Left cardiac atrium (tissue), 4 donors: ENCODE results near the gene TOM1. TPM values are rescaled to one million over a fixed set of nuclear protein-coding genes. Genes with fewer than 3 reads are reported as not detected.

Experiments used
- ATAC-seq, 2 donors: fragments of 200-7000 bp; cut with Tn5 transposase; one replicate each; pipeline ENCODE4 v1.9.1; 2020; ENCODE audit warnings: mild to moderate bottlenecking in 2 of 2, moderate library complexity in 2 of 2
- DNase-seq: peaks from one replicate; pipeline ENCODE4 v3.0.0-alpha.2; 2020
- intact Hi-C, 2 donors: fragments of 100-400 bp; cut with DNase I; formaldehyde crosslinking; loops; one replicate each; pipeline versions ENCODE4 v1.14.1 to v1.15.1; 2022 to 2023
- long read RNA-seq: library from polyadenylated mRNA; unstranded; transcript quantifications from one replicate; pipeline ENCODE4 v2.0.0, GENCODE V29; 2021
- total RNA-seq, 2 donors: library from RNA; stranded (reverse); fragmentation: NEBNext Ultra II Directional; extraction: Animal tissue kit (Norgen Biotek cat#: 25700); gene quantifications; one replicate each; pipeline ENCODE4 v1.2.1, GENCODE V29; 2021
- donor health status: DM: no; HTN: yes; CAD: no.
- donor health status: DM: no; HTN: yes; CAD: no; lungs with severe emphysema.
- donor health status: DM: yes; HTN: yes; CAD: no.
- donor health status: Dilated cardiomyopathy.

The TOM1 gene
- 10 to 100 TPM; 45.1 to 57.9 TPM for total RNA-seq
- long read RNA-seq, transcript TOM1-210 (15 exons, 2,389 nt): major isoform, 135 of 186 reads
- long read RNA-seq, transcript TOM1-204 (15 exons, 2,390 nt): minor isoform, 22 of 186 reads
- long read RNA-seq, partial matches to known transcripts: 12 of 186 reads
- long read RNA-seq, other reads (novel, unspliced or antisense): 16 of 186 reads

DNA sequence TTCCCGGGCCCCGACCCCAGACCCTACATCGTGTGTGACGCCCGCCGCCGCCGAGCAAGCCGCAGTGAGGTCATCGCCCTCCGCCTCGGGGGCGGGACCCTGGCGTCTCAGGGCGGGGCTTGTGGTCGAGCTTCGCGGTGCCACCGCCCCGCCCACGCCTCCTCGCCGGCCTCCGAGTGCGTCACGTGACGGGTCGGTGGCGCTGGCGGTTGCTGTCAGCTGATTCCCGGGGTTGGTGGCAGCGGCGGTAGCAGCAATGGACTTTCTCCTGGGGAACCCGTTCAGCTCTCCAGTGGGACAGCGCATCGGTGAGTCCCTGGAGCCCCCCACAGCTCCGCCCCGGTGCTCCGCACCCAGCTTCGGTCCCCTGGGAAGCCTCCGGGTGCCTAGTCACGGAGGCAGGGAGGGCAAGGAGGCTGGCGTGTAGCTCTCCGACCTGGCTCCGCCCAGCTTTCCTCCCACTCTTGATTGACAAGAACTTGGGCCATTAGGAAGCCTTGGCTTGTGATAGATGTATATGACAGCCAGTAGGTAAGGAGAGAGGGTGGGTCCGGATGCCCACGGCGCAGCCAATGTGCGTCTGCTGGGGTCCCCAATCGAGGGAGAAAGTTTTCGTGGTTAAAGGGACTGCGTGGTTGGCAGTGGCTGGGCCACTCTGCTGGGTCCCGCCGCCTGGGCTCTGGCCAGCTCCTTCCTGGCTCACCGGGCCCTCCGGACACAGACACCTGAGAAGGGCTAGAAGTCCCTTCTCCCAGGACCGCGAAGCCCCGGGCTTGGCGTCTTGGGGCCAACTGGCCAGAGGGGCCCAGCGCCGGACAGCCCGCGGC is at the start of gene TOM1:
TOM1 (plus strand) TSS at position 222 of the 827 bp plus-strand sequence; CDS start at position 257, 35 bp downstream.
- intact Hi-C loops: no loop called here
- DNase-seq: peak; percentile 98
- peak; percentile 97 to 98 for ATAC-seq

DNA sequence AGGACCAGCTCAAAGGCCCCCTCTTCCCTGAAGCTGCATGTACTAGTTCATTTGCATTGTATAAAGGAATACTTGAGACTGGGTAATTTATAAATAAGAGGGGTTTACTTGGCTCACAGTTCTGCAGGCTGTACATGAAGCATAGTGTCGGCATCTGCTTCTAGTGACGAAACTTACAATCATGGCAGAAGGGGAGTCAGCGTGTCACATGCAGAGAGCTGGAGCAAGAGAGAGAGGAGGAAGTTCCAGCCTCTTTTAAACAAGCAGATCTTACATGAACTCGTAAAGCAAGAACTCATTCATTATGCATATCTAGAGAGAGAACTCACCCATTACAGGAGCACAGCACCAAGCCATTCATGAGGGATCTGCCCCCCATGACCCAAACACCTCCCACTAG is 49.5 kb upstream of the TOM1 start:
- DNase-seq: no peak
- no peak for ATAC-seq
- intact Hi-C loops: no loop called here

DNA sequence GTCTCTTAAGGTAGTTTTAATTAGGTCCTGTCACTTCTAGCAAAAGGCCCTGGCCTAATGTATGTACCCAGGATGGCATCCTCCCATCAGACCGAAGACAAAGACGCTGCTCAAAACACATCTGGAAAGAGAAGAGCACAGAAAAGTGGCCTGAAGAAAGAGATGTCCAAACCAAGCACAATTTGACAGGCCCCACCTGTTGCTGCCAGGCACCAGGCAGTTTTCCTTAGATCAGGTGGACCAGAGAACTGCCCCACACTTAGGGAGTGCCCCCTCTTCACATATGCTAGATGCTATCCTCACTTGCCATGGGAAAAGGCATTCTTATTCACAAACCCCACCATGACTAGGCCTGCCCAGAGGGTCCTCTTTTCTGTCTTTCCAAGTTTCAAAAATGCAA is 45.7 kb upstream of the TOM1 start:
- intact Hi-C loops: no loop called here
- ATAC-seq: no peak

DNA sequence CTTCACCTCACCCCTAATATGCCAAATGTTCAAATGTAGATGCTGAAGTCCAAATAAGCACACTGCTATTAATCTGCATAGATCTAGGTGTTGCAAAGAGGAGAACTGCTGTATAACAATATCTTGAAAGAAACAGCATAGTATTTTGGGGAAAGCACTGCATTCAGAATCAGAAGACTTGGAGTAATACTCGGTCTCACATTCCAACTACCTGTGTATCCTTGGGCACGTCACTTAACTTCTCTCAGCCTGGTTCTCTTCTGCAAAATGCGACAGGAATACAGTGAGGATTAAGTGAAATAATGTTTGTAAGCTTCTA is 42.7 kb upstream of the TOM1 start:
- DNase-seq: no peak
- ATAC-seq: no peak
- intact Hi-C loops: no loop called here

More for the DNA sequence above, 45.7 kb upstream of the TOM1 start:
- no peak for DNase-seq

DNA sequence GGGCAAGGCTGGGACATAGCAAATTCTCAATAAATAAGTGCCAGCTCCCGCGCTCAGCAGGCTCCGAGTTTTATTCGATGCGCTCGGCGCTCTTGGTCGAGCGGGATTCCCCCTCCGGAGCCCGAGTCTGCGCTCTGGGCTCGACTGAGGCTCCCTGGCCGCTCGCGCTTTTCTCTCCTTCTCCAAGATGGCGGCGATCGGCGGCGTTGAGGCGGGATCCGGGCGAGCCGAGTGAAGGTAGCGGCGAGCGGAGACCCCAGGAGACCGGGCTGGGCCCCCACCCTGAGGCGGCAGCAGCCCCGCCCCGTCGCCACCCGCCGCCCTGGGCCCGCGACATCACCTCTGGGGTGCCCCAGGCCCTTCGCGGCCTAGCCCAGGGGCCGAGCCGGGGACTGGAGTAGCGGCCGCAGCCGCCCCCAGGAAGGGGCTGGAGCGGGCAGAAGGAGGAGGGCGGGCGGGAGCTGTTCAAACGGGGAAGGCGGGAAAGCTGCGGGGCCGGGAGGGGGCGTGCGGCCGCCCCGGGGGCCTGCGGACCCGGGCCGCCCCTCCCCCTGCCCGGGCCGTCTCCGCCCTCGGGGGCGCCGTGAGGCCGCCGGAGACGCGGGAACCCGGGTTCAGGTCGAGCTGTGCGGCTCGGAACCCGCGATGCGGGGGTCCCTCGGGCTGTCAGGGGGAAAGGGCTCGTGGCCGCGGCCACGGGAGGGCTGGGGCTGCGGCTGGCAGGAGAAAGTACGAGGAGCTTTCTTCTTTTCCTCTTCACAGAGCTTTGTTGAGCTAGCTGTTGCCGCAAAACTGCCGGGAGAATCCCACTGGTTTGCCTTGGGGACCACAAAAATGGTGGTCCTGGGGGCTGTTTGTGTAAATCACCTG is 42.1 kb upstream of the TOM1 start, which contains the start of gene HMGXB4:
HMGXB4 (plus strand) TSS at position 173 of the 870 bp plus-strand sequence. CDS start 4,898 bp downstream, outside the sequence.
- peak; percentile 91 for DNase-seq
- peak; percentile 97 to 98 for ATAC-seq
- intact Hi-C loops: no loop called here

DNA sequence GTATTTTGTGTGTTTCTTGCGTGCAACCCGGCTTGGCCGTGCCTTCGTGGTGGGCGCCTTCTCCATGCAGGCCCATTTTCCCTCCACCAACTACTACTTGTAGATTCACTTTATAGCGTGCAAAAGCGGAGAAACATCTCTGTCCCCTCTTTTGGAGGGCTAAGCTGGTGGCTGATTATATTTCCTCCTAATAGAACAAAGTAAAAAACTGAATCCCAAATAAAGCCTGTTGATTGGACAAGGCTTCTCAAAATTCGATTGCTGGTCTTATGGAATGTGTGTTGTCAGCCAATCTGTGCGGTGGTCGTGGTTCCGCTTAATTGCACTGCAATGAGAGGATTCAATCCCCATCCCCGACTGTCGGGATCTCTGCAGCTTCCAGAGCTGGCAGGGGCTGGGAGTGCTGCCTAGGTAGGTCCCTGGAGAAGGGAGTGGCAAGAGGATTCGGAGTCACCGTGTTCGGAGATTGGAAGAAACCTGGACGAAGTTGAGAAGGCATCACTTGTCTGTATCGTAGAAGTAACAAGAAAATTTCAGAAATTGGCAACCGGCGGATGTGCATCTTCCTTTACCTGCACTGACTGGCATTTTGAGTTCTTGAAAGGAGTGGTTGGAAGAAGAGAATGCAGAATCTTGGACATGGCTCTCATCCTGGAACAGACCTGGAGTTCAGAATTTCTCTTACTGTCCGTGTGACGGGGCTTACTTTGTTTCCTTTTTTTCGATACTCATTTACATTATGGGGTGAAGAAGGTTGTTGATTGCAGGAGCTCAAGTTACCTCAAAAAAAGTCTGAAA is 41.3 kb upstream of the TOM1 start:
- ATAC-seq (no peak), DNase-seq (no peak)
- intact Hi-C loops: no loop called here

DNA sequence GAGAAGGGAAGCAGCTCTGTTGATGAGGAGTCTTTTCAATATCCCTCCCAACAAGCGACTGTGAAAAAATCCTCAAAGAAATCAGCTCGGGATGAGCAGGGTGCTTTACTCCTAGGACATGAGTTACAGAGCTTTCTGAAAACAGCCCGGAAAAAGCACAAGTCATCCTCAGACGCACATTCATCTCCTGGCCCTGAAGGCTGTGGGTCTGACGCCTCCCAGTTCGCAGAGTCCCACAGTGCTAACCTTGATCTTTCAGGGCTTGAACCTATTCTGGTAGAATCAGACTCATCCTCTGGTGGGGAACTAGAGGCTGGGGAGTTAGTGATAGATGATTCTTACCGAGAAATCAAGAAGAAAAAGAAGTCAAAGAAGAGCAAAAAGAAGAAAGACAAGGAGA is 34.7 kb upstream of the TOM1 start:
- intact Hi-C loops: no loop called here
- DNase-seq: no peak
- ATAC-seq: no peak

DNA sequence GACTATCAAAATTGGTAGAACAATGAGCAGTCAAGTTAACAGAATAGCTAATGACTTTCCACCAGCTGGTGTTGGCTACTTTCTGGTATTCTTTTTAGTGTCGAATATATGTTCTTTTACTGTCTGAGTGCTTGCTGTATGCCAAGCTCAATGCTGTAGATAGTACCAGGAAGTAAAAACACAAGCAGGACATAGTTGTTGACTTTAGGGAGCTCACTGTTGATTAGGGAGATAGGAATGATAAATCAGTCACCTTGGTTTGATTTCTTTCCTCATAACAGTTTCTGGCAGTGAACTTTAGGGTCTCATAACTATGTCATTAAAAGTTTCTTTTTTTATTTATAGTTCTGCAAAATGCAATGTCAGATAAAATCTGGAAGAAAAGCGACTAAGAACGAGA is 33.4 kb upstream of the TOM1 start:
- intact Hi-C loops: no loop called here
- ATAC-seq: no peak
- DNase-seq: no peak

DNA sequence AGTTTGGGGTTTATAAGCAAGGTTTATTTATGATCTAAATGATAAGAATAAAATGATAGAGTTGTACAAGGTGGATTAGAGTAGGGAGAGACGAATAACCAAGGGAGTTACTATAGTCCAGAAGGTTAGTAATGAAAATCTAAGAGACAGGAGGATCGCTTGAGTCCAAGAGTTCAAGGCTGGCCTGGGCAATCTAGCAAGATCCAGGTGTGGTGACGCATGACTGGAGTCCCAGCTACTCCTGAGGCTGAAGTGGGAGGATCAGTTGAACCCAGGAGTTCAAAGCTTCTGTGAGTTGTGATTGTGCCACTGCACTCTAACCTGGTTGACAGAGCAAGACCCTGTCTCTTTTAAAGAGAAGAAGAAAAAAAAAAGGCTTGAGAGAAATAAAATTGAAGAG is 30.1 kb upstream of the TOM1 start:
- intact Hi-C loops: no loop called here
- ATAC-seq: no peak
- DNase-seq: no peak

DNA sequence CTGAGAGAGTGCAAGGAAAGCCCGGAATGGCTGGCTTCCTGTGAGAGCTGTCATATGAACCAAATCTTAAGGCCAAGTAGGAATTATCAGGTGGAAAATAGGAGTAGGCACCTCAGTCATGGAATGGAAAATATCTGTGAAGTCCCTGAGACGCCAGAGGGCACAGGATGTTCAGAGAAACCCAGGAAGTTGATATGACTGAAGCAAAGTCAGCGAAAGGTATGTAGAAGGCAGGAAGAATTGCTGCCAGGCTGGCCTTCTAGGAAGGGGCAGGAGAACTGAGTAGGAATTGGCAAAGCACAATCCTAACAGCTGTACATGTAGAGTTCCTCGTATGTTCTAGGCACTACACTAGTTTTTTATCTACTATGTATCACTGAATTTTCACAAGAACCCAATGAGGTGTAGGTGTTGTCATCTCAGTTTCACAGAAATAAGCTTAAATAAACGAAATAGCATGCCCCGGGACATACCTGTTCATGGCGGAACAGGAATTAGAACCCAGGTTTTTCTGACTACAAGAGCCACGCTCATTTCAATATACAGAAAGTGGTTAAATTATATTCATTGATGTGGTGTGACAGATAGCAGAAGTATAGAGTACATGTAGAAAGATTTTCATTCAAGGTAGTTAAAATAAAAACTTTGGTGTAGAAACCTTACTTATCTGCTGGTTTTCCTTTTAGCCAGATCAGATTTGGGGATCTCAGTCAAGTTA is 25.4 kb upstream of the TOM1 start:
- no peak for DNase-seq
- intact Hi-C loops: no loop called here
- ATAC-seq: no peak

DNA sequence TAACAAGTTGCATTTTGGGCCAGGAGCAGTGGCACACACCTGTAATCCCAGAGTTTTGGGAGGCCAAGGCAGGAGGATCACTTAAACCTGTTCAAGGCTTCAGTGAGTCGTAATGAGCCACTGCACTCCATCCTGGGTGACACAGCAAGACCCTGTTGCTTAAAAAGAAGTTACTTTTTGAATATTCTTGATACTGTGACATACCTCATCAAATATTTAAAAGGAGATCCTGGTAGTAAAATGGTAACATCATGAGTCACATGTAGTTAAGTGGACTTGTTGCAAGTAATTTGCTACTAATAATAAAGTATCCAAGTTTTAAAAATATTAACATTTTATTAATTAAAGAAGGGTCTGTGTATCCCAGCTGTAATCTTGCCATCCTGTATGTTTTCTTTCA is 24.1 kb upstream of the TOM1 start:
- DNase-seq (no peak), ATAC-seq (no peak)
- intact Hi-C loops: no loop called here

DNA sequence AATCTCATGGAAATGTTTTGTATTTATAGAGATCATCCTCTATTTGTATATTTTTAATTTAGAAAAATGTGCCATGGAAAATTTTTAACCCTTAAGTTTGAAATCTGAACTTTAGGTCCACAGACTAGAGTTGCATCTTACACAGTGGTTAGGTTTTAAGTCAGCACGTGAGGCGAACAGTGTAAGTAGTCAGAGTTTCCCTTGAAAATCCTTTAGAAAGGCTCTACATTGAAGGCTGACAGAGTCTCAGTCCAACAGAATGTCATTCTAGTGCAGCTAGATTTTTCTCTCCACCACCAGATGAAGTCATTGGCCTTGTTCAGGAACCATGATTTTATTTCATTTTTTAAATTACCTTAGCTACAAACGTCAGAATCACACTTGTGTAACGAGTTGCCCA is 23.7 kb upstream of the TOM1 start:
- DNase-seq (no peak), ATAC-seq (no peak)
- intact Hi-C loops: no loop called here

DNA sequence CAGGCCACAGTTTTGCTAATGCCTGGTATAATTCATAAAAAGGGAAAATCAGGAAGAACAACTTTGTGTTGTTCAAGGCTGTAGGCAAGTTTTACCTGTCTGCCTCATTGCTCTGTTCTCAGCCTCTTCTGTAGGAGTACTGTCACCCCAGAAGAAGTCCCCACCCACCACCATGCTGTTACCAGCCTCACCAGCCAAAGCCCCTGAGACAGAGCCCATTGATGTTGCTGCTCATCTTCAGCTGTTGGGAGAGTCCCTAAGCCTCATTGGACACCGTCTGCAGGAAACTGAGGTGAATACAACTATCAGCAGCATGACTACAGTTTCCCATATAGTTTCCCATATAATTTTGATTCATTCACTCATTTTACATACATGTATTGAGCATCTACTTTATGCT is 11.6 kb upstream of the TOM1 start:
- DNase-seq (no peak), ATAC-seq (no peak)
- intact Hi-C loops: no loop called here

DNA sequence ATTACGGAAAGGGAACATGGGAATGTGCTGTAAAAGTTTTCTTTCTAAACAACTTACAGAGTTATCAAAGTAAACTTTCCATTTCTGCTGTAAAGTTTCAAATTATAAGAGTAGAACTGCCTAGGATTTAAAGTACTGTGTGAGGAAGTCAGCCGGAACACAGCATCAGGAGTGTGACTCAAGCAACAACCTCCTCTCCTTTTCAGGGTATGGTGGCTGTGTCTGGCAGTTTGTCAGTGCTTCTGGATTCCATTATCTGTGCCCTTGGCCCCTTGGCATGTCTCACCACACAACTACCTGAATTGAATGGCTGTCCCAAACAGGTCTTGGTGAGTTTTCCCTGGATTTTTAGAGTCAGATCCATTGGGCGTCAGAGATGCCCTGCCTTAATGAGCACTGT is 6.9 kb upstream of the TOM1 start:
- DNase-seq (no peak), ATAC-seq (no peak)
- intact Hi-C loops: no loop called here

DNA sequence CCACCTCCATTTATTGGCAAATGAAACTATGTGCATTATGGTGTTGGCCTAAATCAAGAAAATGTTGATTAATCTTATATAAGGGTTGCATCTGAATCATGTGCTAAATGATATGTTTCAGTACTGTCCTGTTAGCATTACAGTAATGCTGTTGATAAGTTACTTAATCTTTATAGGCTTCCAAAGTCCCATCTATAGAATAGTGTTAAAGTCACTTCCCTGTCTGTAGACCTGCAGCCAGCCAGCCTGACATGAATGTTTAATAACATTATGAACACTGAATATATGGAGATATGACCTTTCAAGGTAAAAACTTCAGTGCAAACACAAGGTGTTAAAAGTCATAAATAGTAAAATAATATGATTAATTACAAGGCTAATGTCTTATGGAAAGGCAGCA is 3.6 kb upstream of the TOM1 start:
- DNase-seq: no peak
- no peak for ATAC-seq
- intact Hi-C loops: no loop called here

DNA sequence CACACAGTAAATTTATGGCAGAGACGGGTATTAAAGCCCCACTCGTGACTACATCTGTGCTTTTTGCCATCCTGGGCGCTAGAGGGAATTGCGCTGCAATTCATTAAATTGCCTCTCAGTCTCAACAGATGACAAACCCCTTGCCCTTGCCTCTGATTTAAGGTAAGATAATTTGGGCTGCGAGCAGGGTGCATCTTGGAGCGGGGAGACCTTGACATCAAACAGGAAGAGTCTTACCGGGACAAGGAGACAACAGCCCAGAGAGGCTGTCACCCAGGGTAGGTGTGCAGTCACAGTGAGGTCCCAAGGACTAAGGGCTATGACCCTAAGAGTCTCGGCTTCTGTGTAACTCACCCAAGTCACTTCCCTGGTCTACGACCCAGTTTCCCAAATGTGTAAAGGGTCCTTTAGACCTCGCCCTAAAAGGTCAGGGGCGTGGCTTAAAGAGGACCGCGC is 449 bp upstream of the TOM1 start:
- ATAC-seq: no peak
- intact Hi-C loops: no loop called here
- no peak for DNase-seq

DNA sequence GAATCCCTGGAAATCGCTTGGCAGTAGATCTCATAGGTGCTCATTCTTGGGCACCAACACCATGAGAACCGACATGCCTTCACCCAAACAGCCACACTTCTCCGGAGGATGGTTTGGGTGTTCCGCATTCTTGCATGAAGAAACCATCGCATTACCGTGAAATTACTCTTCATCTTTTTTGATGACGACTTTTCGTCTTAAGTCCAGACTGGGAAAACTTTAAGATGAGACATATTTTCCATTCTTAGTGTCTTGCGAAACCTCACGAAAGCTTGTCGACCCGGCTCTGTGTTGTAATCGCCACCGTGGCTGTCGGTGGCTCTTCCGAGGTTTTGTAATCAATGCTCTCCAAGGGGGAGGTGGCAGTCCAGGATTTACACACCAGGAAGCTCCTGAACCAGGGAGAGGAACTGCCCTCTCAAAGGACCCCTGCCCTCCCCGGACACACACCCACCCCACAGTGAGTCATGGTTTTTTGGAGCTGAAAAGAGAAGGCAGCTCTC is 1.7 kb downstream of the TOM1 start:
- DNase-seq: peak; percentile 60
- intact Hi-C loops: no loop called here
- no peak for ATAC-seq

DNA sequence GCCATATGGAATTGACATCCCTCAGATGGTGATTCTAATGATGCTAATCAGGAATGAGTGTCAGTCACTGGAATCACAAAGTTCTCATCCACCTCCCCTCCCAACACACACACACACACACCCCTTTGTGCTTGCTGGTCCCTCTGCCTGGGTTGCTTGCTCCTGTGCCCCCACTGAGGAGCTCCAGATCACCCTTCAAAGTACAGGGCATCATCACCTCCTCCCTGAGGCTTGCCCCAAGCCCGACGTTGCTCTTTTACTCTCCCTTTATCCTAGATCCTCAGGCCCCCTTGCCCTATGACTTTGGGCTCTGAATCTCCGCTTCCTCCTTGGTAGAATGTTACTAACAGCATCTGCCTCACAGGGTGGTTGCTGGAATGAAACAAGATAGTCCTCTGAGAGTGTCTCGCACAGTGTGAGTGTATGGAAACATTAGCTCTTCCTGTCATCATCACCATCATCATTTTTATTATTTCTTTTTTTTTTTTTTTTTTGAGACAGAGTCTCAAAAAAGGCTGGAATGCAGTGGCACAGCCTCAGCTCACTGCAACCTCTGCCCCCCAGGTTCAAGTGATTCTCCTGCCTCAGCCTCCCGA is 3.4 kb downstream of the TOM1 start:
- no peak for ATAC-seq
- intact Hi-C loops: no loop called here
- DNase-seq: no peak
